GM11168 (cell line): ENCODE measurements around the gene AFAP1L2.

Experiments used
- in situ Hi-C: fragments of 300-500 bp; cut with MboI; formaldehyde crosslinking; loops from one replicate; pipeline ENCODE4 v1.12.0; 2022; ENCODE audit warnings: low sequenced_read_pairs; ENCODE audit not compliant: unreplicated experiment

The AFAP1L2 gene

DNA sequence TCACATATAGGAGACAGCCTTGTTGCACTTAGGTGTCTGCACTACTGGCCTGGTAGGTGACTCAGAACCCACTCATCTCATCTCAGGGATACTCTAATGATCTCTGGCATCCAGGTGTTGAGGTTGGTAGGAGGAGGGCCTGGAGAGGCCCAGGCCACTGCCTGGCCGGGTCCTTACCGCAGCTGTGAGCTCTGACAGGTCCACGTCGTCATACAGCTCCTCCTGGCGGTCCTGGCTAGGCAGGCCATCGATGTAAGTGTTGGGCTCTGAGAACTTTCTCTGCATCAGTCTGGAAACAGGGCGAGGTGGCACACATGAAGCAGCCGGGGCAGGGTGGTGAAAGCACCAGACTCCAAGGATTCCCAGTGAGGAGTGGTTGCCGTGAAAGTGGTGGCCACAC lies 103.1 kb downstream of the AFAP1L2 start:
- in situ Hi-C loops: no loop called here

DNA sequence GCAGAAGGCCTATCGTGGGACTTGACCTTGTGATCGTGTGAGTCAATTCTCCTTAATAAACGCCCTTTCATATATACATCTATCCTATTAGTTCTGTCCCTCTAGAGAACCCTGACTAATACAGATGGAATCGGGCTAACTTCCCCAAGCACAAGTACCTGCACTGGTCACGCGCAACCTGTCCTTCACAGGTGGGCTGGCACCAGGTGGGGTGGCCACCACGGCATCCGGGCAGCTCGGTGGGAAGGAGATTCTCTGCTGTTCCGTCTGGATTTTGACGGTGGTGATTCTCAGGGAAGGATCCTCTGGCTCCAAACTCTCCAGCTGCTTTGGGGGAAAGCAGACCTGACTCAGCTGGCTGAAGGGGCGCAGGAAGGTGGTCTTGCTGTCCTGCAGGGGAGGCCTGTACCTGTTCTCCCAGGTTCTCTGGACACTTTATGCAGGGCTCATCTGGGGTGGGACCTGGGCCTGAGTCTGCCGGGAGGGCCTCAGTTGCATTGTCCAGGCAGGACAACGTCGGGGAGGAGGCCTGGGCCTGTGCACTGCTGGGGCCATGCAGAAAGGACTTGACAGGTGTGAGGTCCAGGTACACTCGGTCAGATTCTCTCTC lies 104.2 kb downstream of the AFAP1L2 start:
- in situ Hi-C loops: no loop called here

DNA sequence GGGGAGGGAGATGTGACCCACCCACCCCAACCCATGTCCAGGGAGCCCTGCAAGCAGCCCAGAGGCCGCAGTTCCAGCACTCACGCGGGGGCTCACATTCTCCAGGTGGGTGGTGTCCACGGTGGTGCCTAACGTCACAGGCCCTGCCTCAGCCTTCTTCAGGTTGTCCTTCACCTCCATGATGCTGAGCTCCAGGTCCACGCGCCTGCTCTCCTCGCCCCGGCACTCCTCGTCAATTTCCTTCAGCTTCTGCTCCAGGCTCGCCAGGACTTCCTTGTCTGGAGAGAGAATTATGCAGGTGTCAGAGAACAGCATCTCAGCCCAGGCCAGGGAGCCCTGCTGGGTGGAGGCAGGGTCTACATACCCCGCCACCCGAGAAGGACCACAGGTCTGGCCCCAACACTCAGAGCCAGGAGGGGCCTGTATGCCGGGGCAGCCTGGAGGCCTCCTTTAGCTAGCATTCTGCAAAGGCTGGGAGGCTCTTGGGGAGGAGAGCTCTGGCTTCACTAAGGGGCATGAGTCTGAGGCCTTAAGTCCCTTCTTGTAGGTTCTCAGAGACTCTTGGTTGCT lies 107.1 kb downstream of the AFAP1L2 start:
- in situ Hi-C loops: no loop called here

DNA sequence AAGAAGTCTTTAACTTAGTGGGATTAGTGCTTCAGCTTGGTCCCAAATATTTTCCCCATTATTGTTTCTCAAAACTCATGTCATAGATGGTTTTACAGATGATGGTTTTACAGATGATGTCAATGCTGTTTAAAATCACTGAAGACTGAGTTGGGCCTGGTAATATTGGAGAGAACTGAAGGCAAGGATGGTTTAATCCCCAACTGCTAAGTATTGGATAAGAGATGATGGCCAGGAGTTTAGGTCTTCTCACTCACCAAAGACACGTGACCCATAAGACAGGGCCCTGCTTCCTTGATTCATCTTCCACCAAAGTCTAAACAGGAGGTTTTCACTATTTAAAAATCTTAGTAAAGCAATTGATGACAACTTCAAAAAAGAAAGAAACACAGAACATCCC lies 108.9 kb downstream of the AFAP1L2 start:
- in situ Hi-C loops: no loop called here

DNA sequence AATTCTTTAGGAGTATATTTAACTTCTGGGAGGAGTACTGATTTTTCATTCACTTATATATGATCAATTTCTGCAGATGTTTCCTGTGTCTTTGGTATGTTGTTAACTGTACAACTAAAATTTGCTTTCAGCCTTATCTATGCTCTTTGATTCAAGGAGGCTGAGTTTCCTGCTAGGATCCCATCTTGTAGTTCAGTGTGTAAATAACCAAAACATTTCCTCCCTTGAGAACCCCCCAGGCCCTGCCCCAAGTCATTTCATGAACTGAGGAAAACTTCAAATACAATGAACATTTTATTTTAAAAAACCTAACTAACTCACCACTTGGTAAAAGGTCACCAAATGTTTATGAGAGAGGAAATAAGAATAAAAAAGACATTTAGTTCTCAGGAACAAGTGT lies 109.8 kb downstream of the AFAP1L2 start:
- in situ Hi-C loops: no loop called here

DNA sequence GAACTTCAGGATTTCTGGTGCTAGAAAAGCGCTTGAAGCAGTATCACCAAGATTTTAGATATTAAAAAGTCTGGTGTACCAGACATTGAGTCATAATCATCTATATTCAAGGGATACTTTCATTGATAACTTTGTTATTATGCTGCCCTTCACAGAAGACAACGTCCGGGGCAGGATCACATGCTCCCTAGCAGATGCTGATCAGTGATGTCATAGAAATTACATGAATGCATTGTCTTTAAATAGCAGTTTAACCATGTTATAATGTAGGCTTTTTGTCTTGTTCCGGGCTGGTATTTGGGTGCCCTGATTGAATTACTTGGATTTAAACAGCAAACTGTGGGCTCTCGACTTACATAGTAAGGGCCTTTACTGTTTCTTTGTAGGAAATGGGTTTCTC lies 111.2 kb downstream of the AFAP1L2 start:
- in situ Hi-C loops: no loop called here

DNA sequence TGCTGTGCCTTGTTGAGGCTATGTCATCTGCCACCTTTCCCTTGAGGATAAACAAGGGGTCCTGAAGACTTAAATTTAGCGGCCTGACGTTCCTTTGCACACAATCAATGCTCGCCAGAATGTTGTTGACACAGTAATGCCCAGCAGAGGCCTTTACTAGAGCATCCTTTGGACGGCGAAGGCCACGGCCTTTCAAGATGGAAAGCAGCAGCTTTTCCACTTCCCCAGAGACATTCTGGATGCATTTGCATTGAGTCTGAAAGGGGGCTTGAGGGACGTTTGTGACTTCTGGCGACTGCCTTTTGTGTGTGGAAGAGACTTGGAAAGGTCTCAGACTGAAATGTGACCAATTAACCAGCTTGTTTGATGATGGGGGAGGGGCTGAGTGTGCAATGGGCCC lies 112.8 kb downstream of the AFAP1L2 start:
- in situ Hi-C loops: no loop called here

DNA sequence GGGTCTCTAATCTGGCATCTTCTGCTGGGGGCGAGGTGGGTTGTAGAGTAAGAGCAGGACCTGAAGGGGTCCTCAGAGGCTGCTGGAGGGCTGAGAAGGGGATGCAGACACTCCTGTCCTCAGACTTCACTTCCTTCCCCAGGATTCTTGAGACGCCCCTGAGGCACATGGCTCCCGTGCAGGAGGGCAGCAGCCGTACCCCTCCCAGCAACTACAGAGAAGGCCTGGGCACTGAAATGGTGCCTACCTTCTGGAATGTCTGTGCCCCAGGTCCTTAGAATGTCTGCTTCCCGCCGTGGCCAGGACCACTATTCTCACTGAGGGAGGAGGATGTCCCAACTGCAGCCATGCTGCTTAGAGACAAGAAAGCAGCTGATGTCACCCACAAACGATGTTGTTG lies 113.2 kb downstream of the AFAP1L2 start:
- in situ Hi-C loops: no loop called here

DNA sequence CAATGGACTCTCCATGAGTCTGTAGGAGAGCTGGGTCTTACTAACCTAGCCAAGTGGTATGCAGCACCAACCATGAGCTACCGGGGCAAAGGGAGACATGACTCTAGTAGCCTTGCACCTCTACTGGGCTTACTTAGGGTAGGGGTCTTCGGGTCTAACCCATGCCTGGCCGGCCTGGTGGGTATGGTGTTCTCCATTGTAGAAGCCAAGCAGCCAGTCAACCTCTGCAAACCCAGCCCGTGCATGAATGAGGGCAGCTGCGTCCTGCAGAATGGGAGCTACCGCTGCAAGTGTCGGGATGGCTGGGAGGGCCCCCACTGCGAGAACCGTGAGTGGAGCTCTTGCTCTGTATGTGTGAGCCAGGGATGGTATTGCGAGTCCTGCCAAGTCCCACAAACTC lies 114.3 kb downstream of the AFAP1L2 start:
- in situ Hi-C loops: no loop called here

DNA sequence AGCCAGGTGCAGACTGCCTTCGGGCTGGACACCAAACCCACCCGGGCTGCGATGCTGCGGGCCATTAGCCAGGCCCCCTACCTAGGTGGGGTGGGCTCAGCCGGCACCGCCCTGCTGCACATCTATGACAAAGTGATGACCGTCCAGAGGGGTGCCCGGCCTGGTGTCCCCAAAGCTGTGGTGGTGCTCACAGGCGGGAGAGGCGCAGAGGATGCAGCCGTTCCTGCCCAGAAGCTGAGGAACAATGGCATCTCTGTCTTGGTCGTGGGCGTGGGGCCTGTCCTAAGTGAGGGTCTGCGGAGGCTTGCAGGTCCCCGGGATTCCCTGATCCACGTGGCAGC lies 115.2 kb downstream of the AFAP1L2 start:
- in situ Hi-C loops: no loop called here

DNA sequence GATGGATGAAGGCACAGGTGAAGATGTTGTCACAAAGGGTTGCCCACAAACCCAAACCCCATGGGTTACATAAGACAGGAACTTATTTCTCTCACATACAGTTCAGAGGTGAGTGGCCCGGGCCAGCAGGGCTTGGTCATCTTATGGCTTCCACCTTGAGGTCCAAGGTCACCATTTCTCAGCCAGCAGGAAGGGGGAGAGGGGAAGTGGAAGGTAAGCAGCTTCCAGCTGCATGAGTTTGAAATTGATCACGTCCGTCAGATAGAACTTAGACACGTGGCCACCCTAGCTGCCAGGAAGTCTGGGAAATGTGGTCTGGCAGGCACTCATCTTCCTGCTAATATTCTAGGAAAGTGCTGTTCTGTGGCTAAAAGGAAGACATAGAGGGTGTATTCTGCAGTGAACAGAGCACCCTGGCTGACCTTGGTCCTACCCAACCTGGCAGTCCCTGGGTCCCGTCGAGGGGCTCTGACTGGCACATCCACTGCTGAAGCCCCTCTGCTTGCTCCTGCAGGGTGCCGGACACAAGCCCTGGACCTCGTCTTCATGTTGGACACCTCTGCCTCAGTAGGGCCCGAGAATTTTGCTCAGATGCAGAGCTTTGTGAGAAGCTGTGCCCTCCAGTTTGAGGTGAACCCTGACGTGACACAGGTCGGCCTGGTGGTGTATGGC lies 115.7 kb downstream of the AFAP1L2 start:
- in situ Hi-C loops: no loop called here

DNA sequence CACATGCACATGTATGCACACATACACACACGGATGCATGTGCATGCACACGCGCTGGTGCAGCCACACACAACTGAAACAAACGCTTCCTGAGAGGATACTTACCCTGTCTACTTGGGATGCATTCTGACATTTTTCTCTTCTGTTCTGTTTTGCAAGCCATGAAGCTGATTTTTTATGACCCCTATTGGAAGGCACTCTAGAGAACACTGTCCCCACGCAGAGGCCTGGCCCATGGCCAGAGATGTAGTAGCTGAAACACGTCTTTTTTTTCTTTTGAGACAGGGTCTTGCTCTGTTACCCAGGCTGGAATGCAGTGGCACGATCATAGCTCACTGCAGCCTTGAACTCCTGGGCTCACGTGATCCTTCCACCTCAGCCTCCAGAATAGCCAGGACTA lies 117.4 kb downstream of the AFAP1L2 start:
- in situ Hi-C loops: no loop called here

DNA sequence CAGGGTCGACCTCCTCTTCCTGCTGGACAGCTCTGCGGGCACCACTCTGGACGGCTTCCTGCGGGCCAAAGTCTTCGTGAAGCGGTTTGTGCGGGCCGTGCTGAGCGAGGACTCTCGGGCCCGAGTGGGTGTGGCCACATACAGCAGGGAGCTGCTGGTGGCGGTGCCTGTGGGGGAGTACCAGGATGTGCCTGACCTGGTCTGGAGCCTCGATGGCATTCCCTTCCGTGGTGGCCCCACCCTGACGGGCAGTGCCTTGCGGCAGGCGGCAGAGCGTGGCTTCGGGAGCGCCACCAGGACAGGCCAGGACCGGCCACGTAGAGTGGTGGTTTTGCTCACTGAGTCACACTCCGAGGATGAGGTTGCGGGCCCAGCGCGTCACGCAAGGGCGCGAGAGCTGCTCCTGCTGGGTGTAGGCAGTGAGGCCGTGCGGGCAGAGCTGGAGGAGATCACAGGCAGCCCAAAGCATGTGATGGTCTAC lies 118.3 kb downstream of the AFAP1L2 start:
- in situ Hi-C loops: no loop called here

DNA sequence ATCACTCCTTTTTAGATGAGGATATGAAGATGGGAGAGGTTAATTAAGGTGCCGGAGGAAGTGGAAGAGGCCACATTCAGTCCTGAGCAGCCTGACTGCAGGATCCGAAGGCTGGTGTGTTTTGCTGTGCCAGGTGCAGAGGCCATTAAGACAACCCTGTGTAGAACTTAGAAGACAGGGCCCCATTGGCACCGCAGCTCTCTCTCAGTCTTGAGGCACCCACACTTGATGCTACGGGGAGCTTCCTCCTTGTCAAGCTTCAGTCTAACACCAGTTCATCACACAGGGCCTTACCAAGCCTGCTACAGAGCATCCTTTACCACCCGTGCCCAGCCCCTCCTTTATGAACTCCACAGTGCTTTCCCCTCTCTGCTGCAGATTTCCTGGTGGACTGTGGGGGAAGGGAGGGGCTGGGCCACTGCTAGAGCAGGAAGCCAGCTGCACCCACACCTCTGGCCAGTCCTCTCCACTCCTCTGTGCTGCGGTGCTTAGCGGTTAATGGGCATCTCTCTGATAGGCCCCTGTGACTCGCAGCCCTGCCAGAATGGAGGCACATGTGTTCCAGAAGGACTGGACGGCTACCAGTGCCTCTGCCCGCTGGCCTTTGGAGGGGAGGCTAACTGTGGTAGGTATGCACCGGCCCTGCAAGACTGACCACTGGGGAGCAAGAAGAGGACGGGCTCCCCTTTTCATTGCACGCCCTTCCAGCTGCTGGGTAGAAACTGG lies 119.8 kb downstream of the AFAP1L2 start:
- in situ Hi-C loops: no loop called here

DNA sequence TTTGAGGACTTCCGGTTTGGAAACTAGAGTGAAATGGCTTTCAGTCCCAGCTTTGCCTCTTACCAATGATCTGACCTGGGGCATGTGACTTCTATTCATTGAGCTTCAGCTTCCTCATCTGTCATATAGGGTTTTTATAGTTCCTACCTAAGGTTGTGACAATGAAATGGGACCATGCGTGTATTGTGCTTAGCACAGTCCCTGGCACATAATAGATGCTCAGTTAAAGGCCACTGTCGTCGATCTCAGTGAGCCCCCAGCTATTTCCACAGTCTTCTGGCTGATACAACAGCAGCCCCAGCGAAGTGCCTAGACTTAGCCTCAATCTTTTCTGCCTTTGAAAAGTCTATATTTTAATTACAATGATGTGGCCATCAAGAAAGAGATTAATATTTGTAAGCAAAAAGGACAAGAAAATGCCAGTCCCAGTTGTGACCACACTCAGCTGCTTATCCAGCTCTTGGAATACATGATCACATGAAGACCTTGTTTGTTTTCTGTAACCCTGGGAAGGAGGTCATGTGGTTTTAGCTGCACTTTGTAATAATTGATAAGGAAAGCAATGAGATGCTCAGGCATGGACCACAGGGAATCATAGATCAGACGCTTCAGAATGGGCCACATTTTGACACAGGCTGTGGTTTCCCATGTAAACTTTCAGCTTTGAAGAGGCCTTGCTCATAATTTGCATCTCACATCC lies 120.6 kb downstream of the AFAP1L2 start:
- in situ Hi-C loops: no loop called here

DNA sequence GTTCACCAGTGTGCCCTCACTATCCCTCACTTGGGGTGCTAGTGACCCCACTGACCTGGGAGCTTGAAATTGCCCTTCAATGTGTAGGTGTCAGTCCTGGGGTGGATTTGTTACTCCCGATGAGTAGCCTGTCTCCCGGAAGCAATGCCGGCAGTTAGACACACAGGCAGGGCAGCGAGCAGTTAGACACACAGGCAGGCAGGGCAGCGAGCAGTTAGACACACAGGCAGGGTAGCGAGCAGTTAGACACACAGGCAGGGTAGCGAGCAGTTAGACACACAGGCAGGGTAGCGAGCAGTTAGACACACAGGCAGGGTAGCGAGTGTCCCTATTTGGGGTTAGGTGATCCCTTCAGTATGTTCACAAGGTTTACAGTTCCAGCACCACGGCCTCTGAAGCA lies 121.2 kb downstream of the AFAP1L2 start:
- in situ Hi-C loops: no loop called here

DNA sequence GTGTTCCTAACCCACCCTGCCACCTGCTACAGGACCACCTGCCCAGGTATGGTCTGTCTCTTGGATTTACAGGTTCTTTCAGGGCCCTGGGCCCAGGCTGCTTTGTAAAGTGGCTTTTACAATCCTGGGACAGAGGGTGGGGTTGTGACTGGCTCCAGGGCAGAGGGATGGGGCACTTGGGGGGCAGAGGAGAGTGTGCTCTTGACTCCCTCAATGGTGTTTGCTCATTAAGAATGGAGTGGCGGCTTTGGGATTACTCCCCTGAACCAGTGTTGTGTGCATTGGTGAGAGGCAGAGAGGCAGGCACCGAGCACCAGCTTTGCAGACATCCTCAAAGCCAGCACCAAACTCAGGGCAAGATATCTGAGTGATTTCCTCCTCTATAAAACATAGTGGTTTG lies 121.8 kb downstream of the AFAP1L2 start:
- in situ Hi-C loops: no loop called here

DNA sequence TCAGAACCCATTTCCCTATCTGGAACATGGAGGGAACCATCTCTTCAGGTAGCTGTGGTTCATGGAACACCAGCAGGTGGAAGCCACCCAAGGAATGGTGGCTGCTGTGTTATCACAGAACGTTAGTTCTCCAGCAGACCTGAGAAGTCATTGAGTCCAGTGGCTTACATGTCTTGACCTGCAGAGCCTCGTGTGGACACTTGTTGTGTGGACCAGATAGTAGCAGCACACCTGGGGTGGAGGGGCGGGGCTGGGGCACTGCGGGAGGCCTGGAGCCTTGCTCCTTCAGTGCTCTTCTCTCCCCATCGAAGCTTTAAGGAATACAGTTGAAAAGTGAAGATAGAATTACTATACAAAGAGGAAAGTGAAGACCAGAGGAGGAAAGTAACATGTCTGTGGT lies 122.8 kb downstream of the AFAP1L2 start:
- in situ Hi-C loops: no loop called here

DNA sequence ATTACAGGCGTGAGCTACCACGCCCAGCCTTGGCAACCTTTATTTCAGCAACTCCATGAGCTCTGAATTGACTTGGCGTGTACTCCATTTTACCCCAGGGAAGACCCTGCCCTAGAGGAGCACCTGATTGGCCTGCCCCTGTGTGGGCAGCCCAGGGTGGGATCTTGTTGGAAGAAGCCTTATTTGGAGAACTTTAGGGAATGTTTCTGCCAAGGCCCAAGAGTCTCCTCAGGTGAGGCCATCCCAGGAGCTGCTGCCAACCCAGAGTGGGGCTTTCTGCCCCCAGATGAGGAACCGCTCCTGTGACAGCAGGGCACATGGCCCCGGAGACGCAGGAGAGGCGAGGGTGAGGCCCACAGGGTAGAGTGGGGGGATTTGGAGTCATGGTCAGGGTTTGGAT lies 123.3 kb downstream of the AFAP1L2 start:
- in situ Hi-C loops: no loop called here

DNA sequence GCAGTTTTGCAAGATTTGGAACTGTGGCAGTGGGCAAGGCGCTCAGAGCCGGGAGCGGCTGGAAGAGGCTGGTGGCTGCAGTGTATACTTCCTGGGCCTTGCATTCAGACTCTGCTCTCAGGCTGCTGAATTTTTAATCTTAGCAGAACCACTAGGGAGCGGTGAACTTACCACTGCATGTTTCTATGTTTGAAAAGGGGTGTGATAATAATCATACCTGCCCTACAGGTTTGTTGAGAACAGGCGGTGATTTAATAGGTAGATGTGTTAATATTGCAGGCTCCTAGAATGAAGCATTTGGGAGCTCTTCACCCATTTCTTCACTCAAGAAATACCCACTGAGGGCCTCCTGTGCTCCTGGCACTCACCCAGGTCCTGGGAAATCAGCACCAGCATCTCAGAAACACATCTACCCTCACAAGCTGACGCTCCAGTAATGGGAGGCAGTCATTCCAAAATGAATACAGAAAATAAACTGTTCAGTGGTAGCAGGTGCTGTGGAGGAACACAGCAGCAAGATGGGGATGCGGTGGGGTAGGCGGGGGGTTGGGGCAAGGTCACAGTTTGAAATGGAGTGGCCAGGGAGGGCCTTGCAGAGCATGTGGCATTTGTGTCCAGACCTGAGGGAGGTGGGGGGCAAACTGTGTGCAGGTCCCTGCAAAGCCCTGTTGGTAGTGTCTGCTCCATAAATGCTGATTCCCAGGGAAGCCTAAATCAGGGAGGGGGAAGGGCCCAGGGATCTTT lies 124.2 kb downstream of the AFAP1L2 start:
- in situ Hi-C loops: no loop called here
